ENCODE data around the gene SORT1. TPM values are rescaled to one million over a fixed set of nuclear protein-coding genes. Genes with fewer than 3 reads are reported as not detected.
A peak's percentile ranks its signal among the peaks of the same experiment; 100 is the strongest.

SORT1 gene
- total RNA-seq, 1 donor from 2014 or later = 30.9 TPM

DNA sequence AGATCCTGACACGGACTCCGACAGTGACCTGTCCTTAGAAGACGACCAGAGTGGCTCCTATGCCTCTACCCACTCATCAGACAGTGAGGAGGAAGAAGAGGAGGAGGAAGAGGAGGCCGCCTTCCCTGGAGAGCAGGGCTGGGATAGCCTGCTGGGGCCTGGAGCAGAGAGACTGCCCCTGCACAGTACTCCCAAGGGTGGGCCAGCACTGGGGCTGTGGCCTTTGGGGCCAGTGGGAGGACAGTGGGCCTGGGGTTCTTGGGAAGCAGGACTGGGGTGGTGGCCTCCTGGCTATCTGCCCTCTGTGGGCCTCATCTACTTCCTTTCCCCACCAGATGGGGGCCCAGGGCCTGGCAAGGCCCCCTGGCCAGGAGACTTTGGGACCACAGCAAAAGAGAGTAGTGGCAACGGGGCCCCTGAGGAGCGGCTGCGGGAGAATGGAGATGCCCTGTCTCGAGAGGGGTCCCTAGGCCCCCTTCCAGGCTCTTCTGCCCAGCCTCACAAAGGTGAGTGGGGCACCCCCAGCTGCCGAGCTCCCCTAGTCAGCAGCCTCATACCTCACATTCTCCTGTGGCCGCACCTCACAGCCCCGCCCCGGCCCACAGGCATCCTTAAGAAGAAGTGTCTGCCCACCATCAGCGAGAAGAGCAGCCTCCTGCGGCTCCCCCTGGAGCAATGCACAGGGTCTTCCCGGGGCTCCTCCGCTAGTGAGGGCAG is 124.7 kb downstream of the SORT1 start:
- no peak for DNase-seq

DNA sequence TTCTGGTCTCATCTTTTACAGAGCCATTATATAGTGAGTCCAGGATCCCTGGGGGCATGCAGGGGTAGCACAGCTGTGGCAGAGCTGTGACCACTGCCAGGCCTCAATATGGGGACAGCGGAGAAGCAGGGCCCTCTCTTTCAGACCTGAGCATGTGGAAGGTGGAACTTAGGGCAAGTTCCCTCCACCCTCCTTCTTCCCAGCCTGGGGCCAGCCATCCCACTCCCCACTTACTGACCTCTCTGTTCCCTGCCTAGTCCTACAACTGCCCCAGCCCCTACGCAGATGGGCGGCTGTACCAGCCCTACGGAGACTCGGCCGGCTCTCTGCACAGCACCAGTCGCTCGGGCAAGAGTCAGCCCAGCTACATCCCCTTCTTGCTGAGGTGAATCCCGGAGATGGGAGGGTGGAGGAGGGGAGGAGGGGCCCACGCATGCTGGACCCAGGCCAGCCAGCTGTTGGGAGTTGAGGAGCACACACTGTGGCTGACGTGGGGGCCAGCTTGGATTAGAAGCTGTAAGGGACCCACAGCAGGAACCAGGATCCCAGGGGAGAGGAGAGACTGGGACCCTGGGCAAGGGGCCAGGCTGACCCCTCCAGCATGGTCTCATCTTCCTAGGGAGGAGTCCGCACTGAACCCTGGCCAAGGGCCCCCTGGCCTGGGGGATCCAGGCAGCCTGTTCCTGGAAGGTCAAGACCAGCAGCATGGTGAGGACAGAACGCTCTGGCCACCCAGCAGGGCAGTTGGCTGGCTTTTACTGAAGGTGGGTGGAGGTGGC is 125.5 kb downstream of the SORT1 start:
- DNase-seq = no peak

DNA sequence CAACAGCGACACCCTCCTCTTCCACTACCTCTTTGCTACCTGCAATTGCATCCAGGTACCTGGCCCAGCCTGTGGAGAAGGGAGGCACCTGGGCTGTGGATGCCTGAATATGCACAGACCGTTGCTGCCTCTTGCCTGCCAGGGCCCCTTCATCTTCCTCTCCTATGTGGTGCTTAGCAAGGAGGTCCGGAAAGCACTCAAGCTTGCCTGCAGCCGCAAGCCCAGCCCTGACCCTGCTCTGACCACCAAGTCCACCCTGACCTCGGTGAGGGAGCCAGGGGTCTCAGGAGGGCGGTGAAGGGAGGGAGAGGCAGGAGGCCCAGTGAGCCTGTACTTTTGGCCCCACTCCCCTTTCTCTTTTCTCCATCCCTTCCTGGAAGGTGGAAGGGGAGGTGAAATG is 126.3 kb downstream of the SORT1 start:
- no peak for DNase-seq

DNA sequence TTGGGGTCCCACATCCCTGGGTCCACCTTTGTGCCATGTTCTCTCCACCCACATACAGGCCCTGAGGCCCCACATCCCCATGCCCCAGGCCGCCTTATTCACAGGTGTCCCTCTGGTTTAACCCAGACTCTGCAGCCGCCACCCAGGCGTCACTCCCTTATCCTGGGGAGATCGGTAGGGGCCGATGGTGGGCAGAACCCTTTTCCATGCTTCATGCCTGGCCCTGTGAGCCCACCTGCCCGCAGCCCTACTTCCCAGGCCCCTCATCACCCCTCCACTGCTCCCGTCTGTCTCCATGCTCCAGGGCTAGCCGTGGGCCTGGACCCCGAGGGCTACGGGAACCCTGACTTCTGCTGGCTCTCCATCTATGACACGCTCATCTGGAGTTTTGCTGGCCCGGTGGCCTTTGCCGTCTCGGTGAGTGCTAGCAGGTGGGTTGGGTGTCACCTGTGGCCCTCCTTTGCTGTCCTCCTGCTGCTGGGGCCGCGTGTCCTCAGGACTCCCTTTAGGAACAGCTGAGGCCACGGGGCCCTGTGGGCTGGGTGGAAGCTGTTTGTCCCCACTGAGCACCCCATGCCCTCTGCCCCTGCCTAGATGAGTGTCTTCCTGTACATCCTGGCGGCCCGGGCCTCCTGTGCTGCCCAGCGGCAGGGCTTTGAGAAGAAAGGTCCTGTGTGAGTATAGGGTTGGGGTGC is 126.9 kb downstream of the SORT1 start:
- no peak for DNase-seq

DNA sequence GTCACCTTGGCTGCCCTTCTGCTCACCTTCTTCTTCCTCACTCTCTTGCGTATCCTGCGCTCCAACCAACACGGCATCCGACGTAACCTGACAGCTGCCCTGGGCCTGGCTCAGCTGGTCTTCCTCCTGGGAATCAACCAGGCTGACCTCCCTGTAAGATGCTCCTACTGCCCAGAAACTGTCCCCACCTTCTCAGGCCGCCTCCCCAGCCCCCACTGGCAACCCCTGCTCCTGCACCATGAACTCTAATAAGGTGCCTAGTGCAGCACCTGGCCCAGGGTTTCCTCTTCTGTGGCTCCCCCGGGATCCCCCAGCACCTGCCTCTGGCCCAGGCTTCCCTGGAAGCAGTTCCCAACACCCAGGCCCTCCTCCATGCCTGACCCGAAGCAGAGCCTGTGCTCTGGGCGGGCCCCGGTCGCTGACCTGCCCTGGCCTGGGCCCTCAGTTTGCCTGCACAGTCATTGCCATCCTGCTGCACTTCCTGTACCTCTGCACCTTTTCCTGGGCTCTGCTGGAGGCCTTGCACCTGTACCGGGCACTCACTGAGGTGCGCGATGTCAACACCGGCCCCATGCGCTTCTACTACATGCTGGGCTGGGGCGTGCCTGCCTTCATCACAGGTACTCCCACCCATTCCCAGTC is 127.6 kb downstream of the SORT1 start:
- no peak for DNase-seq

DNA sequence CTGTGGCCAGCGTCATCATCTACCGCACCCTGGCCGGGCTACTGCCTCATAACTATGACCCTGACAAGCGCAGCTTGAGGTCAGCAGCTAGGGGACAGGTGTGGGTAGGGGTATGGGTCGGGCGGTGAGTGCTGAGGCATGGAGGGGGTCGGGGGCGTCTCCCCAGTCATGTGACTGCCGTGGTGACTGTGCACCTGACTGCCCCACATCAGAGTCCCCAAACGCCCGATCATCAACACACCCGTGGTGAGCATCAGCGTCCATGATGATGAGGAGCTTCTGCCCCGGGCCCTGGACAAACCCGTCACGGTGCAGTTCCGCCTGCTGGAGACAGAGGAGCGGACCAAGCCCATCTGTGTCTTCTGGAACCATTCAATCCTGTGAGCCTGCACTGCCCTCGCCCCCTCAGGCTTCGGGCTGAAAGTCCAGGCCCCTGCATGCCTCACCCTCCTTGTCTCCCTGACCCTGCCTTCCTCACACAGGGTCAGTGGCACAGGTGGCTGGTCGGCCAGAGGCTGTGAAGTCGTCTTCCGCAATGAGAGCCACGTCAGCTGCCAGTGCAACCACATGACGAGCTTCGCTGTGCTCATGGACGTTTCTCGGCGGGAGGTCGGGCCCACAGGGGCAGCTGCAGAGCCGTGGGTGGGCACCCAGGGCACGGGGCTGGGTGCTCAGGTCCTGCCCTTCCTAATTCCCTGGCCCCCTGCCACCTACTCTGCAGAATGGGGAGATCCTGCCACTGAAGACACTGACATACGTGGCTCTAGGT is 128.3 kb downstream of the SORT1 start:
- DNase-seq = no peak

DNA sequence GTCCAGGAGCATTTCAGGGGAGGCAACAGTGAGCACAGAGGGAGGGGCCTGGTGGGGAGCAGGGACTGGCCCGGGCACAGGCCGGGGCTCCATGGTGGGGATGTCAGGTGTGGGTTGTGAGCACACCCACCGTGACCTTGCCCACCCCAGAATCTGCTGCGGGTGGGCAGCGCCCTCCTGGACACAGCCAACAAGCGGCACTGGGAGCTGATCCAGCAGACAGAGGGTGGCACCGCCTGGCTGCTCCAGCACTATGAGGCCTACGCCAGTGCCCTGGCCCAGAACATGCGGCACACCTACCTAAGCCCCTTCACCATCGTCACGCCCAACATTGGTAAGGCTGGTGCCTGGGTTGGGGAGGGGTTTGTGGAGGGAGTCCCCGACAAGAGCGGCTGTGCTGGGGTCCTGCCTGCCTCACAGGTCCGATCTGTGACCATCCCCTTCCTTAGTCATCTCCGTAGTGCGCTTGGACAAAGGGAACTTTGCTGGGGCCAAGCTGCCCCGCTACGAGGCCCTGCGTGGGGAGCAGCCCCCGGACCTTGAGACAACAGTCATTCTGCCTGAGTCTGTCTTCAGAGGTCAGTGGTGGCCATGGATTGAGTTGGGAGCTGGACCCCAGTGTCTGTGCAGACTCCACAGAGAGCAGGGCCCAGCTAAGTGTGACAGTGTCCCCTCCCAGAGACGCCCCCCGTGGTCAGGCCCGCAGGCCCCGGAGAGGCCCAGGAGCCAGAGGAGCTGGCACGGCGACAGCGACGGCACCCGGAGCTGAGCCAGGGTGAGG is 129.1 kb downstream of the SORT1 start:
- no peak for DNase-seq

DNA sequence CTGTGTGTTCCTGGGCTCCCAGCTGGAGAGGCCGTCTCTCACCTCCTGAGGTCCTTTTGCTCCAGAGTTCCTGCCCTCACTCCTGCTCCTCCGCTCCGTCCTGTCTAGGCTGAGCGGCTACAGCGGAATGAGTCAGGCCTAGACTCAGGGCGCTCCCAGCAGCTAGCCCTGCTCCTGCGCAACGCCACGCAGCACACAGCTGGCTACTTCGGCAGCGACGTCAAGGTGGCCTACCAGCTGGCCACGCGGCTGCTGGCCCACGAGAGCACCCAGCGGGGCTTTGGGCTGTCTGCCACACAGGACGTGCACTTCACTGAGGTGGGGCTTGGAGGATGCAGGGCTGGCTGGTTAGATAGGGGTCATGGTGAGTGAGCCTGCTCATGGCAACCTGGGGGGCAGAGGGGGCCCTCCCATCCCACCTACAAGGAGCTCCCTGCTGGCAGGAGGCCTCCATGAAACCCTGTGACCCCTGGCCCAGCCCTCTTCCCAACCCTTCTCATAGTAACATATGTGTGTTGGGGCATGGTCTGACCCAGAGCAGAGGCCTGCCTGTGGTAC is 129.9 kb downstream of the SORT1 start:
- no peak for DNase-seq

DNA sequence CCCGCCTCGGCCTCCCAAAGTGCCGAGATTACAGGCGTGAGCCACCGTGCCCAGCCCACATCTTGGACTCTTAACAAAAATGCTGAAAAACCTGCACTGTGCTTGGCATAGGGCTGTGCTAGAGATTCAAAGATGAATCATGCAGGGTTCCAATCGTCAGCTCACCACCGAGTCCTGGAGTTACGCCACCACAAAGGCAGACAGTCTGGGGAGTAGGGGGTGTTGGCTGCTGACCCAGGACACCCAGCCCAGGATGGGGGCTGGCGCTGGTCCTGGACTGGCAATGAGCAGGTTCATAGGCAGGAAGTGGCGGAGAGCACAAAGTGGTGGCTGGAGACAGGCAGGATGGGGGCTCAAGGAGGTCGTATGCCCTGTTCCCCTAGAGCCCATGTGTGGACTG is 130.8 kb downstream of the SORT1 start:
- no peak for DNase-seq

DNA sequence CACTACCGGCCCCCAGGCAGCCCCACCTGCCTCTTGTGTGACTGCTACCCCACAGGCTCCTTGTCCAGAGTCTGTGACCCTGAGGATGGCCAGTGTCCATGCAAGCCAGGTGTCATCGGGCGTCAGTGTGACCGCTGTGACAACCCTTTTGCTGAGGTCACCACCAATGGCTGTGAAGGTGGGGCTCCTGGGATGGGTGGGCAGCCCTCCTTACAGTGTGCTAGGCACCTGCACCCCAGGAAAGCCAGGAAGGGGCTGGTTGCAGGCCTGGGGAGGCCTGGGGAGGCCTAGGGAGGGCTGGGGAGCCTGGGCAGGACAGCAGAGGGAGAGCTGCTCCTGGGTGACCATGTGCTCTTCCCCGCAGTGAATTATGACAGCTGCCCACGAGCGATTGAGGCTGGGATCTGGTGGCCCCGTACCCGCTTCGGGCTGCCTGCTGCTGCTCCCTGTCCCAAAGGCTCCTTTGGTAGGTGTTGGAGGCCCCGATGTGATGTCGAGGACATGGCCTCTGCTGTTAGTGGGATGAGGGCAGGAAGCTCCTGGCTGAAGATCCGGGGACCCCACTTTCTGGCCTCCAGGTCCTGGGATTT is 131.9 kb downstream of the SORT1 start:
- no peak for DNase-seq

DNA sequence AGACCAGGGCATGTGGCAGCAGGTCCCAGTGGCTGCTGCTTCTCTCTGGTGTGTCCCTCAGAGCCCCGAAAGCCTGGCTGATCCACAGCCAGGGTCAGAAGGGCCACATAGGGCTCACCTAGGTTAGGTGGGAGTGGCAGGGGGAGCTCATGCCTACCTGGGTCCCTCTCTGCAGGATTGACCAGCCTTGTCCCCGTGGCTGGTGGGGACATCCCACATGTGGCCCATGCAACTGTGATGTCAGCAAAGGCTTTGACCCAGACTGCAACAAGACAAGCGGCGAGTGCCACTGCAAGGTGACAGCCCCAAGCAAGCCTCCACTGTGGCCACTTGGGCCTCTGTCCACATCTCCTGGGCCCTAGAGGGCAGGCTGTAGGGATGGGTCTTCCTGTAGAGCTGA is 132.7 kb downstream of the SORT1 start:
- DNase-seq = no peak

DNA sequence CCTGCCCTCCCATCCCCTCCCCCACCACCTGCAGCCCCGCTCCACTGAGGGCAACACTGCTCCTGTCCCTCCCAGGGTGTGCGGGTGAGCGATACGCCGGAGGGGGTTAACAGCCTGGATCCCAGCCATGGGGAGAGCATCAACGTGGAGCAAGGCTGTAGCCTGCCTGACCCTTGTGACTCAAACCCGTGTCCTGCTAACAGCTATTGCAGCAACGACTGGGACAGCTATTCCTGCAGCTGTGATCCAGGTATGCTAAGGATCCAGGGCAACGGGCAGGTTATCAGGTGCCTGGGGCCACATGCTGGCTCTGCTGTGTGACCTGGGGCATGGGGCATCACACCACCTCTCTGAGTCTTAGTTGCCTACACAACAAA is 133.4 kb downstream of the SORT1 start:
- DNase-seq = no peak

DNA sequence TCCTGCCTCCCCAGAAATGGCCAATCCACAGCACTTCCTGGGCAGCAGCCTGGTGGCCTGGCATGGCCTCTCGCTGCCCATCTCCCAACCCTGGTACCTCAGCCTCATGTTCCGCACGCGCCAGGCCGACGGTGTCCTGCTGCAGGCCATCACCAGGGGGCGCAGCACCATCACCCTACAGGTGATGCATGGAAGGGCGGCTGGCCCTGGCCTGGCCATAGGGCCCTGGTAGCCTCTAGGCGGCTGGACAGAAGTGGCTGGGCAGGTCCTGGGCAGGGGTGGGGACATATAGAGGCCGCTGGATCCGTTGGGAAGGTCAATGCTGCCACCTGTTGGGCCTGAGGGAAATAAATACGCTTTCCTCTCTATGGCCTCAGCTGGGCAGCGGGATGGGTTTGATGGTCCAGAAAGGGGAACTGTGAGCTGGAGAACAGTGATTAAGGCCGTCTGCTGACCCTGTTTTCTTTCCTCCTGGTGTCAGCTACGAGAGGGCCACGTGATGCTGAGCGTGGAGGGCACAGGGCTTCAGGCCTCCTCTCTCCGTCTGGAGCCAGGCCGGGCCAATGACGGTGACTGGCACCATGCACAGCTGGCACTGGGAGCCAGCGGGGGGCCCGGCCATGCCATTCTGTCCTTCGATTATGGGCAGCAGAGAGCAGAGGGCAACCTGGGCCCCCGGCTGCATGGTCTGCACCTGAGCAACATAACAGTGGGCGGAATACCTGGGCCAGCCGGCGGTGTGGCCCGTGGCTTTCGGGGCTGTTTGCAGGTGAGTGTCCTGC is 133.9 kb downstream of the SORT1 start:
- DNase-seq = peak; percentile 36

DNA sequence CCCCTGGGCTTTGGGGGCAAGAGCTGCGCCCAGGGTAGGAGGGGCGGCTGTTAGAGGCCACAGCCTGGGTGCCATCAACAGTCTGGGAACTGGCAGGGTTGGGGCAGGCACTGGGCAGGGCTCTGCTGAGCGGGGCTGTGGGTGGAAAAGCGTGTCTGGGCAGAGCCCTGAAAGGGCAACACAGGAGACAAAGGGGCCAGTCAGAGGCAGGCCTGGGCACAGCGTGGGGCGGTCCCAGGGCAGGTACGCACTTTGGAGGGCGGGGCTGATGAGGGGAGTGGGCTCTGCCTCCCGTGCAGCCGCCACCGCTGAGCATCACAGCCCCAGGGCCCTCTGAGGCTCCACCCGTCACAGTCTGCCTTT is 134.5 kb downstream of the SORT1 start:
- DNase-seq = no peak

DNA sequence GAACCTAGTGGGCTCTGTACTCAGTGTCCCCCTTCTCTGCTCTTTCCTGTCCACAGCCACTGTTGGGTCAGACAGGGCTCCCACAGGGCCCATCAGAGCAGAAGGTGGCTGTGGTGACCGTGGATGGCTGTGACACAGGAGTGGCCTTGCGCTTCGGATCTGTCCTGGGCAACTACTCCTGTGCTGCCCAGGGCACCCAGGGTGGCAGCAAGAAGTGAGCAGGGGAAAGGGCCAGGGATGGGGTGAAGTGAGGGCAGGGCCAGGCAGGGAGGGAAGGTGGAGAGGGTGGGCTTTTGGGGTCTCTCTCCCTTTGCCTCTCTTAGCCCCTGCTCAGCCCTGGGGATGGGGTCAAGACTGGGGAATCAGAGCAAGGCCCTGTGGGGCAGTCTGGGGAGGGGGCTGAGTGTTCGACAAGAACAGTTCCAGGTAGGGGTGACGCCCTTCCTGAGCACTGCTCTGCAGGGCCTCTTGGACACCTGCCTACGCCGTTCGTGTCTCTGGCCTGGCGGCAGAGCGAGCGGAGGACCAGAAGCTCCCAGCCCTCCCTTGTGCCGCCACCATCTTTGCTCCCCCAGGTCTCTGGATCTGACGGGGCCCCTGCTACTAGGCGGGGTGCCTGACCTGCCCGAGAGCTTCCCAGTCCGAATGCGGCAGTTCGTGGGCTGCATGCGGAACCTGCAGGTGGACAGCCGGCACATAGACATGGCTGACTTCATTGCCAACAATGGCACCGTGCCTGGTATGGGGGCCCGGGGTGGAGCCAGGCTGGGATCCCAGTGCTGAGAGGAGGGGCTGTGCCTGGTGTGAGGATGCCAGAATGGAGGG is 135.3 kb downstream of the SORT1 start:
- DNase-seq = no peak

DNA sequence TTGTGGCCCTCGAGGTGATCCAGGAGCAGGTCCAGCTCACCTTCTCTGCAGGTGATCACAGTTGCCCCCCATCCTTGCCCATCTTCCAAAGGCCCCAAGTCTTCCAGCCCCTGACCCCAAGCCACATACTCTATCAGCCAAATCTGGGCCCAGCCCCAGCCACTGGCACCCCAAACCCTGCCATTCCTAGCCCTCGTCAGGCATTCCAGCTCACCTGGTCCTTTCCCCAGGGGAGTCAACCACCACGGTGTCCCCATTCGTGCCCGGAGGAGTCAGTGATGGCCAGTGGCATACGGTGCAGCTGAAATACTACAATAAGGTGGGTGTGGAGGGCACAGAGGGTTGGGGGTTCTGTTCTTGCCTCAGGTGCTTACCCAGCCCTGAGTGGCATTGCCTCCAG is 136.1 kb downstream of the SORT1 start:
- DNase-seq = no peak

DNA sequence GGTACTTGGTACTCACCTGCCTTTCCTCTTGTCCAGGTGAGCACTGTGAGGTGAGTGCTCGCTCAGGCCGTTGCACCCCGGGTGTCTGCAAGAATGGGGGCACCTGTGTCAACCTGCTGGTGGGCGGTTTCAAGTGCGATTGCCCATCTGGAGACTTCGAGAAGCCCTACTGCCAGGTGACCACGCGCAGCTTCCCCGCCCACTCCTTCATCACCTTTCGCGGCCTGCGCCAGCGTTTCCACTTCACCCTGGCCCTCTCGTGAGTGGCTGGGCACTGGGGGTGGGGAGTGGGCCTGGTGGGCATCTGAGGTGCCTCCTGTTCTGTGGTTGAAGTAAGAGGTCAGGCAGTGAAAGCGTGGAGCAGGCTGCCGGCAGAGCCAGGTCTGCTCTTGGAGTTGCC is 136.7 kb downstream of the SORT1 start:
- DNase-seq = no peak

DNA sequence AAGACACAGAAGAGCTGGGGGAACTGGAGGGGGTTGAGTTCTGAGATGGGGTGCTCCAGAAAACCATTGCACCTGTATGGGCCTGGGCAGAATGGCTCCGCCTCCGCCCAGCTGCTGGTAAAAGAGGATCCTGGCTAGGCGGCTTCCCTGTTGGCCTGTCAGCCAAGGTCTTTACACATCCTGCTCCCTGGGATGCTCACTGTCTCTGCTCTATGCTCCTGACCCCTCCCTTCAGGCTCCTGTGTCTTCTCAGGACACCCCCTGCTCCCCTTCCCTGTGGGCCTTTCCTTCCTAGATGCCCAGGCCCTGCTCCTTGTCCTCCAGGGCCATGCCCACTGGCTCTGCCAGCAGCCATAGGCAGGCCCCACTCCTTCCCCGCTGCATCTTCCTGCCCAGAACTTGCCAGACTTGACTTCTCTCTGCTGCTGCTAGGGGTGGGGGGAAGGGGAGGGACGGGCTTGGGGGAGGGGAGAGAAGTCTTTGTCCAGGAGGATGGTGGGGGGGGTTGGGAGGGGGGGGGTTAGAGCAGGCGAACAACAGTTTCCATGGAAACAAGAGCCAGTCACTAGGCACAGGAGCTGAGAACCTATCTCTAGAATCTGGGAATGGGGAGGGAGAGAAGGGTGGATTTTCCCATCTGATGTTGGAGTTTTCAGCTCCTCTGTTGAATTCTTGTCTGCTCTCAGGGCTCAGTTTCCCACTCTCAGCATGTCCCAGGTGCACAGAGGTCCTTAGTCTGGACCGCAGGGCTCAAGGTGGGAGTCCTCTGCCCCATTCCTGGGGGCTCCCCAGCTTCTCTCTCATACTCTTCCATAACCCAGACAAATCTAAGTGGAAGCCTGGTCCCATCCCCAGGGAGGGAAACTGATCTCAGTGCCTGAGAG is 137.8 kb downstream of the SORT1 start:
- no peak for DNase-seq

Data from skin of body (tissue), 2 donors.